ENCODE data around the gene HECW1. TPM values are rescaled to one million over a fixed set of nuclear protein-coding genes. Genes with fewer than 3 reads are reported as not detected.
"Not testable (repeated sequence)": the region's sequence is repeated elsewhere in the genome, so short reads cannot be mapped to it uniquely, and the experiment has no call there.

The HECW1 gene
- total RNA-seq, 4 donors from 2014 or later = 0.09 to 0.32 (median 0.12) TPM

- DNase-seq (ENCODE audit: low spot score) (no peak), ATAC-seq (ENCODE audit: low FRiP score) (no peak)
- no peak for TF ChIP-seq CTCF (IDR thresholded peaks at IDR 0.05)
These were observed 373.1 kb downstream of the HECW1 start for GRCh38 chr7:43485580-43485979.

DNA sequence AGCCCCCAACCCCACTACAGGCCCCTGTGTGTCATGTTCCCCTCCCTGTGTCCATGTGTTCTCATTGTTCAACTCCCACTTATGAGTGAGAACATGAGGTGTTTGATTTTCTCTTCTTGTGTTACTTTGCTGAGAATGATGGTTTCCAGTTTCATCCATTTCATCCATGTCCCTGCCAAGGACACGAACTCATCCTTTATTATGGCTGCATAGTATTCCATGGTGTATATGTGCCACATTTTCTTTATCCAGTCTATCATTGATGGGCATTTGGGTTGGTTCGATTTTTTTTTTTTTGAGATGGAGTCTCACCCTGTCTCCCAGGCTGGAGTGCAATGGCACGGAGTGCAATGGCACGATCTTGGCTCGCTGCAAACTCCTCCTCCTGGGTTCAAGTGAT, 373.6 kb downstream of the HECW1 start:
- ATAC-seq (ENCODE audit: low FRiP score); DNase-seq (ENCODE audit: low spot score): not testable (repeated sequence)

DNA sequence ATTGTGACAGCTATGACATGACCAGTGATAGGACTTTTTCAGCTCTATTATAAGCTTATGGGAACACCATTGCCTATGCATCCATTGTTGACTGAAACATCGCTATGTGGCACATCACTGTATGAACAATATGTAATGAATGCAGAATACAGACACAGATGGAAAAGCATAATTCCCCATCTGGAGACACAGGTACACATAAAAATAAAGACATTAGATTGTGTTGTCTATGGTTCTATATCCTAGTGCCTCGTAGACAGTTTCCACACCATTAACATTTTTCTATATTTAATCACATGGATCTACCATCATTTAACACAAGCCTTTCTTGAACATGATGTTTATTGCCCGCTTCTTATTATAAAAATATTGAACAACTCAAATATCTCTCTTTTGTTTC, 374.2 kb downstream of the HECW1 start:
- DNase-seq (ENCODE audit: low spot score) (no peak), ATAC-seq (ENCODE audit: low FRiP score) (no peak)
- TF ChIP-seq CTCF (IDR thresholded peaks at IDR 0.05) = no peak

GRCh38 chr7:43487731-43488073, 375.3 kb downstream of the HECW1 start:
- no peak for ATAC-seq (ENCODE audit: low FRiP score)
- TF ChIP-seq CTCF (IDR thresholded peaks at IDR 0.05) = no peak
- no peak for DNase-seq (ENCODE audit: low spot score)

DNA sequence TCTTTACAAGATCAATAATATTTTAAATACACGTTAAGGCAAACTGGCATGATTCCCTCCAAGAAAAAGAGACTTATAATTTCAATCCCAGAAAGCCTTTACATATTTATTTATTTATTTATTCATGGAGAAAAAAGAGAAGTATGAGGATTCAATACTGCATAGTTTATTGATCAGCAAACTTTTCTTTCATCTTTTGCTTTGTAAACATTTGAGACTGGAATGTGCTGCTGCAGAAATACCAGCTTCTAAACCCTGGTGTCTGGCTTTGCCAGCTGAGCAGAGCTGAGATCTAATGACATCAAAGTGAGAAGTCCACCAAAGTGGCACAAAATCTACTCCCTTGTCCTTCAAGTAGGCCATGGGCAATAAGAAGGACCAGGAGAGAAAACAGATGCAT, 376.8 kb downstream of the HECW1 start:
- DNase-seq (ENCODE audit: low spot score) (no peak), ATAC-seq (ENCODE audit: low FRiP score) (no peak)
- no peak for TF ChIP-seq CTCF (IDR thresholded peaks at IDR 0.05)

DNA sequence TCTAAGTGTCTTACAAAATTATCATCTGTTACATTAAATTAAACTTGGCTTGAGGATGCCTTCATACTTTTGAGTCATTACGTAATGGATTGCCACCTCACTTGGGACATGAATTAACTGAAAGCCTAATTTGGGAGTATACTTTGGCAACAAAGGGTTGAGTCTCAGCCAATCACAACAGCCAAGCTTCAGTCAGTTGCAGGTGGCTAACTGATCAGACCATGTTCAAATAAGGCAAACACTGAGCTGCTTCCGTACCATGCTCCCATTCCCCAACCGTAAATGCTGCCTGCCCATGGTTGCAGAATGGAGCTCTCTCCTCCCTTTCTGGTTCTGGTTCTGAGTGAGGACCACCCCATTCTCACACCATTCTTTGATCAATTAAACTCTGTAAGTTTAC, 377.6 kb downstream of the HECW1 start:
- DNase-seq (ENCODE audit: low spot score) (no peak), ATAC-seq (ENCODE audit: low FRiP score) (no peak)

GRCh38 chr7:43491123-43491522, 378.7 kb downstream of the HECW1 start:
- DNase-seq (ENCODE audit: low spot score) (no peak), ATAC-seq (ENCODE audit: low FRiP score) (no peak)
- TF ChIP-seq CTCF (IDR thresholded peaks at IDR 0.05) = no peak

More for the DNA sequence above, 377.6 kb downstream of the HECW1 start:
- no peak for TF ChIP-seq CTCF (IDR thresholded peaks at IDR 0.05)

DNA sequence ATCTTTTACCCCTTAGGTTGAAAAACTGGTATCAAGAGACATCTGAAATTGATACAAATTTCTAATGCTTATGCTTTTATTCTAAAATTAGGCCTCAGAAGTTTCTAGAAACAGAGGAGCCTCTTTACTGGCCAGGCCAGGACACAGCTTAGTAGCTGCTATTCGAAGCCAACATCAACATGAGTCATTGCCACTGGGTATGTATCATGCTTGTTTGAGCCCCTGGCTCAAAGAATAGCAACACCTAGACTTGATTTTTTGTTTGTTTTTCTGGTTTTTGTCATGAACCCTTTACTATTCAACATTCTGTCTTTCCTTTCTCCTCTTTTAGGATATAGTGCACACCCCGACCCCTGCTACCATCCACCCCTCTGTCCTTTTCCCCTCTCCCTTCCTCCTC, 379.5 kb downstream of the HECW1 start:
- DNase-seq (ENCODE audit: low spot score) (no peak), ATAC-seq (ENCODE audit: low FRiP score) (no peak)
- TF ChIP-seq CTCF (IDR thresholded peaks at IDR 0.05) = no peak
